HG03039 (cell line): Measurements from ENCODE around the gene SLAIN1.
"Not testable (repeated sequence)": the region's sequence is repeated elsewhere in the genome, so short reads cannot be mapped to it uniquely, and the experiment has no call there.

Experiments
- ATAC-seq: cut with Tn5 transposase; IDR thresholded peaks from one replicate; pipeline ENCODE4 v1.9.1; 2021; ENCODE audit warnings: mild to moderate bottlenecking, moderate library complexity; ENCODE audit not compliant: unreplicated experiment

SLAIN1 gene

DNA sequence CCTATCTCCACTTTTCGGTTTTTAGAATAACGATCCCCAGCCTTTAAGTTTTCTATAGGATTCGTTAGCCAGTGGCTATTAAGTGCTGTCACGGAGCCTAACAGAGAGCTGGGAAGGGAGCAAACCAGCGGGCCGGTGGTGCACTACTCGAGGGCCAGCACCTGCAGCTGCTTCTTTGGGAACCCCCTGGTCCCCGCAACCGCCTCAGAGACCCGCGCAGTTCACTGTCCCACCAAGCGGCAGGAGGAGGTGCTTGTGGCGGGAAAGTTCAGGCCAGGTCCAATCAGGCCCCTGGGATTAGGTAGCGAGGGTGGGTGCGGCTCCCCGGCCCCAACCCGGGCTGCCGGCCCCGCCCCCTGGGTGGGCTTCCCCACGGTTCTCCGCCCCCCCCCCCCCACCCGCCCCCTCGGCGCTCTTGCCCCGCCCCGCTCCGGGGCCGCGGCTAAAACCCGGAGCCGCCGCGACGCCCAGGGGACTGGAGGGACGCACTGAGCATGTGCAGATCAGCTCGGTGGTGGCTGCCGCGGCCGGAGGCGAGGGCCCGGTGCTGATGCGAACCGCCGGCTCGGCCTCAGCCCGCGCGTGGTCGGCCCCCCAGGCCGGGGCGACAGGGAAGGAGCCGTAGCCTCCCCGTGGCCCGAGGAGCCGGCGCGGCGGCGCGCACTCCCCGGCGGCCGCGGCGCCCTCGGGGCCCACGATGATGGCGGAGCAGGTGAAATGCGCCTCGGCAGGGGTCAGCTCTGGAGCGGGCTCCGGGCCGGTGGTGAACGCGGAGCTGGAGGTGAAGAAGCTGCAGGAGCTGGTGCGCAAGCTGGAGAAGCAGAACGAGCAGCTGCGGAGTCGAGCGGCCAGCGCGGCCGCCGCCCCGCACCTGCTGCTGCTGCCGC lies at the start of gene SLAIN1:
TSS of gene SLAIN1 (plus strand) at position 471 of the 887 bp plus-strand sequence. CDS start at position 698, 227 bp downstream.
- peak; percentile 73 for ATAC-seq

DNA sequence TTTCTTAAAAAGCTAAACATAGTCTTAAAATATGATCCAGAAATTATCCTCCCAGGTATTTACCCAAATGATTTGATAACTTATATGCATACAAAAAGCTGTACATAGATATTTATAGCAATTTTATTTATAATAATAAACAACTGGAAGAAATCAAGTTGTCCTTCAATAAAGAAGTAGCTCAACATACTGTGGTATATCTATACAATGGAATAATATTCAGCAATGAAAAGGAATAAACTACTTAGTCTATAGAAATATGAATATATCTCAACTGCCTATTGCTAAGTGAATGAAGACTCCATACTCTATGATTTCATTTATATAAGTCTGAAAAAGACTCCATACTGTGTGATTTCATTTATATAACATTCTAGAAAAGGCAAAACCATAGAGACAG lies 47.1 kb upstream of the SLAIN1 start:
- ATAC-seq = no peak

DNA sequence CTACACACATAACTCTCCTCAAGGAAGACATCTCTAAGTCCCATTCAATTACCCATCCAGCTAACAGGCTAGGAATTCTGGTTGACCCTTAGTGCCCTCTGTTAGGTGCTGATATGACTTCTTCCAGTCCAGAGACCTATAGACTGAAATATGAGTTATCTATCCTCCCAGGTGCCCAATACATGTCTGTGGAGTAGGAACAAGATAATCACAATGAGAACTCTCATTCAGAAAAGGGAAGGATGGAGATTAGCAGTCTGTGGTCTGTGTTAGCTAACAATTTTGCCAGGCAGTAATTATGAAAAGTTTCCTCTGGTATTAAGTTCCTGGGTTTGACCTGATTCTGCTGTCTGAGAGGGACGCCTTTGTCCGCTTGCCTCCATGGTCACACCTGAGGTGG lies 44.2 kb upstream of the SLAIN1 start:
- ATAC-seq = no peak

DNA sequence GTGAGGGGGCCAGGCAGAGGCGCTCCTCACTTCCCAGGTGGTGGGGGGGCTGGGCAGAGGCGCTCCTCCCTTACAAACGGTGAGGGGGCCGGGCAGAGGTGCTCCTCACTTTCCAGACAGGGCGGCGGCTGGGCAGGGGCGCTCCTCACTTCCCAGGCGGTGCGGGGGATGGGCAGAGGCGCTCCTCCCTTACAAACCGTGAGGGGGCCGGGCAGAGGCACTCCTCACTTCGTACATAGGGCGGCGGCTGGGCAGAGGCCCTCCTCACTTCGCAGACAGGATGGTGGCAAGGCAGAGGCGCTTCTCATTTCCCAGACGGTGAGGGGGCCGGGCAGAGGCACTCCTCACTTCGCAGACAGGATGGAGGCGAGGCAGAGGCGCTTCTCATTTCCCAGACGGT lies 37.5 kb upstream of the SLAIN1 start:
- not testable (repeated sequence) for ATAC-seq

DNA sequence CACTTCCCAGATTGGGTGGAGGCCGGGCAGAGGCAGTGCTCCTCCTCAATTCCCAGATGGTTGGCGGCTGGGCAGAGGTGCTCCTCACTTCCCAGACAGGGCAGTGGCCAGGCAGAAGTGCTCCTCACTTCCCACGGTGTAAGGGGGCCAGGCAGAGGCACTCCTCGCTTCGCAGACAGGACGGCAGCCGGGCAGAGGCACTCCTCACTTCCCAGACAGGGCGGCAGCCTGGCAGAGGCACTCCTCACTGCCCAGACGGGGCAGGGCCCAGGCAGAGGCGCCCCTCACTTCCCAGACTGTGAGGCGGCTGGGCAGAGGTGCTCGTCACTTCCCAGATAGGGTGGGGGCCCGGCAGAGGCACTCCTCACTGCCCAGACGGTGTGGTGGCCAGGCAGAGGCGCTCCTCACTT lies 36.6 kb upstream of the SLAIN1 start:
- no peak for ATAC-seq

DNA sequence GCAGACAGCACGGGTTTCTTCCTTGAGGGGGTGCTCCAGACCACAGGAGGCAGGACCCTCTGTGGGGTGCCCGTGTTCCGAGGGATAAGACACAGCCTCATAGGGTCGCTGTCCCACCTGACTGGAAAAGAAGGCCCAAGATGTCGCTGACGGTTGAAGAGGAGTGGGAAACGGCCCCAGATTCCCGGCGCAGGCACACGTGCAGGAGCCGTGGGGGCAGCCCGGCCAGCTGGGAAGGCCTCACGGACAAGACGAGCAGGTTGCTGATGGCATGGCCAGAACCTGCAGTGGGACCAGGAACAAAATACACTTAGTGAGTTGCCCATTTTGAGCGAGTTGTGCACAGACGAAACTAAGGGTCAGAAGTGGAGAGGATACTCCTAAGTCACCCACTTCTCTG lies 35.2 kb upstream of the SLAIN1 start:
- not testable (repeated sequence) for ATAC-seq

DNA sequence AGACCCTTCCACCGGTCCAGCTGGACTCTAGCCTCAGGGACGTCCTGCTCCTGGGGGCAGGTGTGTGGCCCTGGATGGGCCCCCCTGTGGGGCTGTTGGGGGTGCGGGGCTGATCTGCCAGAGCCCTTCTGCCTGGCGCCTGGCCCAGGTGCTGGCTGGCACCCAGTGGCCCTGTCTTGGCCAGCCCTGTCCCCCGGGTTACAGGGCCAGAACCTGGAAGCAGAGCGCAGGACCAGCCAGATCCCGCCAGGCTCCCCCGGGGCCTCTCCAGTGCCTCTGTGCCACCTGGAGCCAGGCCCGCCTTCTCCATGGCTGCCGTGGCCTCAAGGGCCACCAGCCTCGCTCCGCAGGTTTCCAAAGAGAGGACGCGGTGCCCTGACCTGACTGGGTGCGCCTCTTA lies 34.7 kb upstream of the SLAIN1 start:
- not testable (repeated sequence) for ATAC-seq

DNA sequence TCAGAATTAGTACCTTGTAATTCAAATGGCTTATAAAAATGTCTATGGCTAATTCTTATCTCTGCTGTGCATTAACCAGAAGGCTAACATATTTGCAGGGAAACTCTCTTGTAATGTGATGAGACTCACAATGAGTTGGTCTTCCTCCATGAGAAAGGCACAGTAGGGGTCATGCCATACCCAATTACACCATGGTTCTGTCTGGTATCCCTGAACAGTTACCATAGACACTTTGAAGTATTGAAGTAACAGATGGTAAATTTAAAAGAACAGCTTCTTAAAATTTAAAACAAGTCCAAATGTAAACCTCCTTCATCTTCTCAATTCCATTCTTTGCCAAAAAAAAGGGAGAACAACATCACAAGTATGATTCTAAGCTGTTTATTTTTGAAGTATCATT lies 22.6 kb upstream of the SLAIN1 start:
- no peak for ATAC-seq

DNA sequence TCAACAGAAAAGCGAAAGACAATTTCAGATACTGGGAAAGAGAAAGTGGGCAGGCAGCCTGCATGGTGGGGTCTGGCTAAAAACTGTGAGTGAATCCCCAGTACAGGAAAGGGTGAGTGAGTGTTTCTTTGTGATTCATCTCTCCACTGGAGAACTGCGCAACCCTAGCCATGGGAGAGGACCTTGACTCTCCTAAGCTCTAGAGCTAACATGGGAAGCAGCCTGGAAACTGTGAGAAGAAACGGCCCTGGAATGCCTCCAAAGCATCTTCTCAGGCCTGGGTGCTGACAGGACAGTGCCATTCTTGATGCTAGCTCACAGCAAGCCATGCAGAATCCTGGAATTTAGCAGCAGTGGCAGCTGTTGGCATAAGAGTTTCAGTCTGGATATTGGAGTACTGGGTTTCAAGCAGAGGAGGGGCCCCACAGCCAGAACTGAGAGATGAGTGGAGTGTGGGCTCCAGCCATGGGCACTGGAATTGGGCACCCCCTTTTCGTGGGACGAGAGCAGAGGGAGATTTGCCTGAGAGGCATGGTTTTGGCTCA lies 18.7 kb upstream of the SLAIN1 start:
- no peak for ATAC-seq

DNA sequence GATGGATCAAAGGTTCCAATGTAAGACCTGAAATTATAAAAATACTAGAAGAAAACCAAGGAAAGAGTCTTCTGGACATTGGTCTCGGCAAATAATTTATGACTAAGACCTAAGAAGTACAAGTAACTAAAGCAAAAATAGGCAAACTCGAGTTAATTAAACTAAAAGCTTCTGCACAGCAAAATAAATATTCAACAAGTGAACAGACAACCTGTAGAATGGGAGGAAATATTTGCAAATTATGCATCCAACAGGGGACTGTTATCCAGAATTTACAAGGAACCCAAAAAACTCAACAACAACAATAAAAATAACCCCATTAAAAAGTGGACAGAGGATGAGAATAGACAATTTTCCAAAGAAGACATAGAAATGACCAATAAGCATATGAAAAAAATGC lies 9.7 kb upstream of the SLAIN1 start:
- no peak for ATAC-seq

DNA sequence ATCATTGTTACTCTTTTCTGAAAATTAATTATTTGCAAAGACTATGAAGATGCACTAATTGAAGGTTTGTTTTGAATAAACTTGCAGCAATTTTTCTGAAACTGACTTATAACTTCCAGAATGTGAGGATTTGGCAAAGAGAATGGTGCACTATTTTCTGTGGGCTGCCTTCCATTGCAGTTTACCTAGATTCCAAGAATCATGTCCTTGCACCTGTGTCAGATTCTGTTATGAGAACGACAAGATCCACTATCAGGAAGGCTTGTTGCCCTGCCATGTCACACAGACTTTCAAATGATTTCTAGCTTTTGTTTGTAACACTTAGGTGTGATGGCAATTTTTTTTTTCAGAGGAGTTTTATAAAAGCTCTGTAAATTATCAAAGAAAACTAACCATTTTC lies 5.6 kb upstream of the SLAIN1 start:
- no peak for ATAC-seq

DNA sequence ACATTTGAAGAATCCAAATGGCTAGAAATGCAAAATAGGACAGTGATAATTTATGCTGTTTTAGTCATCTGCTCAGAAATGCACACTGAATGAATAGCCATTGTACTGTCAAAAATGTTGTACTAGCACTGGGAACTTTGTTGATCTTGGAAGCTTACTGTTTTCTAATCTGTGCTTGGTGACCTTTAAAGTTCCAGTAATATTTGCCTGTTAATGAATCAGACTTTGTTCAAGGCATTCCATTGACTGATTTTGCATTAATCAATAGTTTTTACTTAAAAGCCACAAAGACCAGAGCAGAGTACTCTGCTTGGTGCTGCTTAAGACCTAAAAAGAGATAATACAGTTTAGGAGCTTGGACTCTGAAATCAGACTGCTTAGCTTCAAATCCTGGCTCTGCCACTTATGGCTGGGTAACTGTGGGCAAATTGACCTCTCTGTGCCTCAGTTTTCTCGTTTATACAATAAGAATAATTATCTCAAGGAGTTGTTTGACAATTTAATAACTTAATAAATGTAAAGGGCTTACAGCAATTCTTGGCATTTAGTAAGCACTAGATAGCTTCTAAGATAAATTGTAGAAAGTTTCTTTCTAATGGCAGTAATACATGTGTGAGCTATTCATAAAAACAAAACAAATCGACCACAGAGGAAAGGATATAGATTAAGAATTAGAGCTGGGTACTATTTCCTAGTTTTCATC lies 4.6 kb upstream of the SLAIN1 start:
- no peak for ATAC-seq

DNA sequence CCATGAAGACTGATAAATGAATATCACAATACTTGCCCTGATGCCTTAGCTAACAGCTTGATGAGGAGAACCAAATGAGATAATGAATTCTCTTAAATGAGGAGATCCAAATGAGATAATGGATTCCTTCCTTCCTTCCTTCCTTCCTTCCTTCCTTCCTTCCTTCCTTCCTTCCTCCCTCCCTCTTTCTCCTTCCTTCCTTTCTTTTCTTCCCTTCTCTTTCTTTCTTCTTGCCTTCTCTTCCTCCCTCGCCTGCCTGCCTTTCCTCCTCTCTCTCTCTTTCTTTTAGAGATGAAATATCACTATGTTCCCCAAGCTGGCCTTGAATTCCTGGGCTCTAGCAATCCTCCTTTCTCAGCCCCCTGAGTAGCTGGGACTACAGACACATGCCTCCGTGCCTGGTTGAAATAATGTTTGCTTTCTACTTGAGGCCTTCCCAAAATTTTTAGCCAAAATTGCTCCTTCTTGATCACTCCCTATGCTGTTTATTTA lies 4.0 kb upstream of the SLAIN1 start:
- no peak for ATAC-seq

DNA sequence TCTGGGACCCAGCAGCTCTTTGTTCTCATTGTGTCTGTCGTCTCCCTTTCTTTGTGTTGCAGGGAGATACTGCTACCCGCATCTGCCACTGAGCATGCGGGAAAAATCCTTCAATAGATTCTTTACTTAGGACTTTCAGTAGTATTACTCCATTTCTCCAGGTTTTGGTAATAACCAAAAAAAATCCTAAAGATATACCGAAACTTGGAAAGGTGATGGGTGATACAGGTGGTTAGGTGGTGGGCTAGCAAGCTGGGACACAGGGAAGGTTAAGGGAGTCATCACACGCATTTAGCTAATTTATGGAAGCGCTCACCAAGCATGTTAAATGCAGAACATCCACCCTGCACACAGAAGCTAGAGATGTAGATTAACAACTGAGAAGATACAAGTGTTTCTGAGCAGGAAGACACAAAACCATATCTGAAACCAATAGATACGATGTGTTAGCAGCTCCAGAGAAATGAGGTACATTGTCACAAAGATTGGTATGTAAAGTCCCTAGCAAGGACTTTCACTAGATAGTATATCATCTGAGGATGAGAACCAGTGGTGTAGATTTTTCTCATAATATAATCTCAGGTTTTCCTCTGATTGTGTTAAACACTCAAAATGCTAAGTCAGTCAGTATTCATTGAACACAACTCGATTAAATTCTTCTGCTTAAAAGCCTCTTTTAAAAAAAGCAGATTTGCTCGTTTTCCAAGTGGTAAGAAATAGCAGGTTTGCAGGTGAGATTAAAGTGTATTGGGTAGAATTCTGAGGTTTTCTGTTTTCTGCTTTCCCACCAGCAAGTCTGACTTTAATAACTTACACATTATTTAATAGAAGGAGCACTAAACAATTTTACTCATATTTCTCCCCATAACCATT lies 1.2 kb upstream of the SLAIN1 start:
- no peak for ATAC-seq

DNA sequence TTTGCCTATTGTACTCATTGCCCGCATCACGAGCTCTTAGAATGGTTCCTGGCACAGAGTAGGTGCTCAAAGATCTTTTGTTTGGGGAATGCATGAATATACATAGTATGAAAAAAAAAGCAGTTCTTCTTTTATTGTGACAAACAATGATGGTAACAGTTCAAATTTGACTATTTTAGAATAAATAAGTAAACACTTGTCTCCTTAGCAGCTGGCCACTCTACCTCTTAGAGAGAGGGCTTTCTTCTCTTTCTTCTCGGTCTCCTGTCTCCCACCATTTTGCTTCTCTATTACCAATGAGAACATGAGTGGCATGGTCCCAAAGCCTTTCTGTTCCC lies 639 bp upstream of the SLAIN1 start:
- ATAC-seq = peak; percentile 0

DNA sequence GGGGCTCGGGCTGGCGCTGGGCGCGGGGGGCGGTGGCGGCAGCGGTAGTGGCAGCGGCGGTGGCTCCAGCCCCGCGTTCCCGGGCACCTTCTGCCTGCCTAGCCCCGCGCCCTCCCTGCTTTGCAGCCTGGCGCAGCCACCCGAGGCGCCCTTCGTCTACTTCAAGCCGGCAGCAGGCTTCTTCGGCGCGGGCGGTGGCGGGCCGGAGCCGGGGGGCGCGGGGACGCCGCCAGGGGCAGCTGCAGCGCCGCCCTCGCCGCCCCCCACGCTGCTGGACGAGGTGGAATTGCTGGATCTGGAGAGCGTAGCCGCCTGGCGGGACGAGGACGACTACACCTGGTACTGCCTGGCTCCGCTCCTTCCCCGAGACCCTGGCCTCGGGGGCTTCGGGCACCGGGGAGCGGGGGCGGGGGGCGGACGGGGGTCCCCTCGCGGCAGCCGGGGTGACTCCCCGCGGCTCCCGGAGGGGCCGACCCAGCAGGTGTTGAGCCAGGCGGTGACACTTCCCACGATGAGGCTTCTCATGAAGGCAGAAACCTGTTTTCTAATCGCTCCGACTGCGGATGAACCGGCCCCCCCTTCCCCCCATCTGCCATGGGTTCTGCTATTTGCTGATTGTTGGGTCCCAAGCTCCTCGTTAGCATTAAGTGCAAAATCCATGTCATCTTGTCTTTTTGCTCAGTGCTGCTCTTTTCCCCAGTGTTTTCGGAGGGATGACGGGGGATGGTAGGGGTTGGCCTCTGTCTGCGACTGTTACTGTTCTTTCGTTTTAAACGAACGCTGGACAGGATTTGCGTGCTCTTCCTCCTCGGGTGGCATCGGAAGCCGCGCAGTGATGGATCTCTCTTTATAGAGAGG lies 943 bp downstream of the SLAIN1 start:
- ATAC-seq = peak; percentile 19

DNA sequence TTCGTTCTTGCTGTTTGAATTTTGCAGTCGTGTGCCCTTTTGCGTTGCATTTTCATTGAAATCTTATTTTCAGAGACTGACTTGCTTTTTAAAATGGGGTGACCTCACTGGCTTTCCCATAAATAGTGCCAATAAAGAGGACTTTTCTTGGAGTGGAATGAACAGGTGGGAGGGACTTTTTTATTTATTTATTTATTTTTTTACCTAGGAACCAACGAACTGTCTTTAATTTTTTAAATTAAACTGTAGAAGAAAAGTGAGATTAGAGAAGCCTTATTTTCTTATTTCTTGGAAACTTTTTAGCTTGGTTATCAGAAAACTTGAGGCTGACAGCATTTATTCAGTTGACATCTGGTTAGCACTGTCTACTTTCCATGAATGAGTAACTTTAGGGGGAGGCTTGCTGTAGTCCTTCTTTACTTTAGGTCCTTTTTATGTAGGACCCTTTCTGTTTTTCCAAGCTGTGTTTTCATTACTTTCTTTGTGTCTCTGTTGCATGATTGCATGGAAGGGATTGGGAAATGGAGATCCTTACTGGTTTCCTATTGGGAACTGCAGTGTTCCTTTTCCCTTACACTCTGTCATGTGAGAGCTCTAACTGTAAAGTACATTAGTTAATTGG lies 1.7 kb downstream of the SLAIN1 start:
- no peak for ATAC-seq

DNA sequence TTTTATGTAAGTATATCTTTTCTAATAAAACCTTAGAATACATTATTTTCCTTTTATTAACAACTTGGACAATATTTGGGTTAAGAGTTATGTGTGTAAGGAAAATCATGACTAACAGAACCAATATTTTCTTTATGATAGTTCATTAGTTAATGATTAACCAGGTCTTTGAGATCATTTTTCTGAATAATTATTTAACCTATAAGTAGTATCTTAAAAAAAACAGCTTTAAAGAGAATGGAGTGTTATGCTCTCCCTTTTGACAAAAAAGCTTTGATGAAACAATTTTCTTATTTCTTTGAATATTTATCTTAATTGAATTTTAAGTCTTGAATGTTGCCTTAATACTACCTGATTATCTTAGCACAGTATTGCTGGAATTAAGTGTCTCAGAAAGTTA lies 3.8 kb downstream of the SLAIN1 start:
- ATAC-seq = no peak

DNA sequence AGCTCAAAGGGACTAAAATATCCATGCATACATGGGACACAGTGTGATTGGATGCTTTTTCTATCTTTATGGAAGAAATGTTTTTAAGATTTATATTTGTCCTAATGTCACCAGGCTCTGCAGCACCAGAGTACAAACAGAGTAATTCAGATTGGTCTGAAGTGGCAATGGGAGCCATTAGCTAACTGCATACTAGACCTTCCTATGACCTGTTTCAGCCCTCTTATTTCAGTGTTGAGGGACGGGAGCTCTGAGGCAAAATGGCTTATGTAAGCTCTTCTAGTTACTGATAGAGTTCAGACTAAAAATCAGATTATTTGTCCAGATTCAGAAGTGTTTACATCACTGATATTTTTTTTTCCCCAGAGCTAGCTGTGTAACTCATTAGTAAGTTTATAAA lies 4.9 kb downstream of the SLAIN1 start:
- no peak for ATAC-seq

DNA sequence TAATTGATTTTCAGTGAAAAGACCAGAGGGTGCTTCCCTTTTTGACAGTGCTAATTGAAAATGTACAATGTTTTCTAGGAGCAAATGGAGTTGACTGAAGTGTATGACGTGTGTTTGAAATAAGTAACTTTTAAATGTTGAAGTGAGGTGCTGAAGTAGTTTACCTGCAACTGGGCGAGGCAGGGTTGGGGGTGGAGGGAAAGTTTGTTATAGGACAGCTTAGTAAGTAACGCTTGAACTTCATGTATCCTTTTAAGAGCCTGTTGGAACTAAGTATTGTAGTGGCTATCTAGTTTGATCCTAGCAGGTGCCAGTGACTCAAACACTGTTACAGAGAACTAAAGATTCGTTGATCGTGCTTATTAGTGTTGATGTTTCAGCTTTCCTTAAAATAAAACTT lies 5.9 kb downstream of the SLAIN1 start:
- ATAC-seq = no peak
